ENCODE data around the gene NDN.
"Not testable (repeated sequence)": the region's sequence is repeated elsewhere in the genome, so short reads cannot be mapped to it uniquely, and the experiment has no call there.

Gene NDN, protein sequence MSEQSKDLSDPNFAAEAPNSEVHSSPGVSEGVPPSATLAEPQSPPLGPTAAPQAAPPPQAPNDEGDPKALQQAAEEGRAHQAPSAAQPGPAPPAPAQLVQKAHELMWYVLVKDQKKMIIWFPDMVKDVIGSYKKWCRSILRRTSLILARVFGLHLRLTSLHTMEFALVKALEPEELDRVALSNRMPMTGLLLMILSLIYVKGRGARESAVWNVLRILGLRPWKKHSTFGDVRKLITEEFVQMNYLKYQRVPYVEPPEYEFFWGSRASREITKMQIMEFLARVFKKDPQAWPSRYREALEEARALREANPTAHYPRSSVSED

DNA sequence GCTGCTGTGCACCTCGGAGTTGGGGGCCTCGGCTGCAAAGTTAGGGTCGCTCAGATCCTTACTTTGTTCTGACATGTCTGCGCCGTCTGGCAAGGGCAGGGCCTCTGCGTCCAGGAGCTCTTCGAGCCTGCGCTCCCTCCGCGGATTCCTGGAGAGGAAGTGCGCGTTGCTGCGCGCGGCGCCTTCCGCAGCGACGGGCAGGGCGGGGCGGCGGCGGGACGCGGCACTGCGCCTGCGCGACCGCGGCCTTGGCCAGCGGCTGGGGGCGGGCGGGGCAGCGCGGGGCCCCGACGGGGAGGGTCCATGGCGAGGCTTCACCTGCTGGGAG is at the start of gene NDN:
NDN (minus strand) TSS at position 163 of the 328 bp plus-strand sequence; CDS start at position 75, 88 bp downstream.
- peak; percentile 12 for DNase-seq (ENCODE audit: low read depth, low spot score)

DNA sequence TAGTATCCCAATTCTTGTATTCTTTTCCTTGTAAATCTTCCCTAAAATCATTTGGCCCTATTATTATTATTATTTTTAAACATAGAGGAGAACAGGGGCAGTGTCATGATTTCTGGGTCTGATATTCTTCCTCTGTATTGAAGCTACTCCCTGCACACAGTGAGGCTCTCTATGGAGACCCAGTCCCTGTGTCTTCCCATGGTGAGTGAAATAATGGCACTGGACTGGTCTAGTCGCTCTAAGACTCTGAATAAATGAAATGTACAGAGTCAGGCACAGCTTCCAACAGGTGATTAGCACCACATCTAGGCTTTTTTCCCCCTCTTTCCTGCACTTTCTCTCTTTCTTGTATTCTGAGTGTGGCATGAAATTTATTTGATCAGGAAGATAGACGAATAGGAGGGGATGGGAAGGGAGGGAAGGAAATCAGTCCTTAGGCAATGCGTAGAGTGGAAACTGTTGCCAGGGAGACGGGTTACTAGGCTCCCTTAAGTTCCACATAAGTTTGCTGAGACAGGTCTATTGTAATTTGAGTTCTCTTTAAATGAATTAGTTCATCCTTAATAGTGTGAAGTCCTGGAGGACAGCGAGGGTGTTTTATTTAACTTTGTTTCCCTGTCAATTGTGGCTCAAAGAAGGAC is 49.0 kb upstream of the NDN start:
- no peak for DNase-seq (ENCODE audit: low read depth, low spot score)

- no peak for DNase-seq (ENCODE audit: low read depth, low spot score)
Observed at GRCh38 chr15:23734862-23735261, 47.8 kb upstream of the NDN start.

GRCh38 chr15:23713874-23714656 is 27.0 kb upstream of the NDN start:
- not testable (repeated sequence) for DNase-seq (ENCODE audit: low read depth, low spot score)

GRCh38 chr15:23708332-23708731 is 21.2 kb upstream of the NDN start:
- DNase-seq (ENCODE audit: low read depth, low spot score): no peak

DNA sequence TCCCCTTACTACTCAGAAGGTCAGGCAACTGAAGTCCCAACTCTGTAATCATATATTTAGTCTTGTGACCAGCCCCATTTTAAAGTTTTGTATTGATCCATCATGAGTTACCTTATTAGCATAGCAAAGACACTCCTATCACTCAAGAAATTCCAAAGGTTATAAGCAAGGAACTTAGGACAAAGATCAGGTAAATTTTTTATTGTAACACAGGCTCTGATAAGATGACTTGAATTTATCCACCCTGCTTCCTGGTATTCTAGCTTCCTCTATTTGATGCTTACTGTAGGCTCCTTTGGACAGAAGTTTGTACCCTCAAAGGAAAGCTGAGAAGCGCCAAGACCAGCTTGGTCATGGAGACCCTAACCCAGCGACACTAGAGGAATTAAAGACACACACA is 8.2 kb upstream of the NDN start:
- no peak for DNase-seq (ENCODE audit: low read depth, low spot score)

DNA sequence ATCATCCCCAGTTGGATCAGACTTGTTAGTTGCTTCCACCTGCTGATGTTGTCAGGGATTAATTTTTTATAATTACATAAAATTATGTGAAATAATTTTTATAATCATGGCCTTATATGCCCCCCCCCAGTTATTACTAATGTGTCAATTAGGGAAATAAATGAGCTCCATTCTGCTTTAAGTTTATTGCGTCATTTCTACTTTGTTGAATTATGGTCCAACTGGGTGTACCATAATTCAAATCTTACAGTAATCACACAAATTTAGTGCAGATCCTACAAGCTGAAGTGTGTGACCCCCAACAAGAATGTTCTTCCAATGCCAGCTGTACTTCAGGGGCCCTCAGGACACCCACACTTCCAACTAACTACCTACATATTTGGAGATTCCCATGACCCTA is 7.5 kb upstream of the NDN start:
- no peak for DNase-seq (ENCODE audit: low read depth, low spot score)

DNA sequence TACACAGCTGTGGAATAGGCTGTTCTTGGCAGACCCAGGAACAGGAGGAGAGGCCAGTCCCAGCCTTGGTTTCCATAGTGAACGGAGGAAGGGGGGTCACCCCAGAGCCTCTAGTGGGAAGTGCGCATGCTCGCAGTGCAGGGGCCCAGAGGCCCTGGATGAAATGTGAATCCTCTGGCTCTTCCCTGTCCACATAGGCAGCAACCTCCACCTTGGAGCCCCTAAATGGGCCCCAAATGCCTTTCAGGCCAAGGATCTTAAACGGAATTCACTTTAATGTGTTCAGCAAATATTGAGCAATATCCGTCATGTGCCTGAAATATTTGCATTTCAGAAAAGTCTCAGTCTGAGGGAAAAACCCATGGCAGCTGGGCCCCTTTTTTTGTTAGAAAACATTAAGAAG is 3.3 kb upstream of the NDN start:
- DNase-seq (ENCODE audit: low read depth, low spot score): peak; percentile 7

- DNase-seq (ENCODE audit: low read depth, low spot score): no peak
Observed at GRCh38 chr15:23690015-23690414, 2.9 kb upstream of the NDN start.

DNA sequence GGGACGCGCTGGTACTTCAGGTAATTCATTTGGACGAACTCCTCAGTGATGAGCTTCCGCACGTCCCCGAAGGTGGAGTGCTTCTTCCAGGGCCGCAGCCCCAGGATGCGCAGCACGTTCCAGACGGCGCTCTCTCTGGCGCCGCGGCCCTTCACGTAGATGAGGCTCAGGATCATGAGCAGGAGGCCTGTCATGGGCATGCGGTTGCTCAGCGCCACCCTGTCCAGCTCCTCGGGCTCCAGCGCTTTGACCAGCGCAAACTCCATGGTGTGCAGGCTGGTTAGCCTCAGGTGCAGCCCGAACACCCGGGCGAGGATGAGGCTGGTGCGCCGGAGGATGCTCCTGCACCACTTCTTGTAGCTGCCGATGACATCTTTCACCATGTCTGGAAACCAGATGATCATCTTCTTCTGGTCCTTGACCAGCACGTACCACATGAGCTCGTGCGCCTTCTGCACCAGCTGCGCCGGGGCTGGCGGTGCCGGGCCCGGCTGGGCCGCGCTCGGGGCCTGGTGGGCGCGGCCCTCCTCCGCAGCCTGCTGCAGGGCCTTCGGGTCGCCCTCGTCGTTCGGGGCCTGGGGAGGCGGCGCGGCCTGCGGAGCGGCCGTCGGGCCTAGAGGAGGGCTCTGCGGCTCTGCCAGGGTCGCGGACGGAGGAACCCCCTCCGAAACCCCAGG is 501 bp downstream of the NDN start:
- DNase-seq (ENCODE audit: low read depth, low spot score): no peak

DNA sequence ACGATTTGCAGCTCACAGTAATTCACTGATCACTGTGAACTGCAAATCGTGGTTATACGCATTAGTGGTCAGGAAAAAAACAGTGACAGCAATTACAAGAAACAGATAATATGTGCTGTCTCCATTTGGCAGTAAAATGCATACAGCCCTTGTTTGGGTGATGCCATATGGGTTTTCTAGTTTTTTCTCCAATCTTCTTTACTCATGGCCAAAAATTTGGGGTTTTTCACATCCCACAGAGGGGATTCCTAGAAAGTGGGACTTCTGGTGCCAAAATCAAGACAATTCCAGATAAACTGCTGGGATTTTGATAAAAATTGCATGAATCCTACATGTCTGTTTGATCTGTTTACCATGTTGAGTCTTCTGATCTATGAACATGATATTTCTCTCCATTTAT is 15.6 kb downstream of the NDN start:
- DNase-seq (ENCODE audit: low read depth, low spot score): no peak

GRCh38 chr15:23670970-23671369 is 16.1 kb downstream of the NDN start:
- no peak for DNase-seq (ENCODE audit: low read depth, low spot score)

- DNase-seq (ENCODE audit: low read depth, low spot score): no peak
Observed at GRCh38 chr15:23663232-23663631, 23.9 kb downstream of the NDN start.

DNA sequence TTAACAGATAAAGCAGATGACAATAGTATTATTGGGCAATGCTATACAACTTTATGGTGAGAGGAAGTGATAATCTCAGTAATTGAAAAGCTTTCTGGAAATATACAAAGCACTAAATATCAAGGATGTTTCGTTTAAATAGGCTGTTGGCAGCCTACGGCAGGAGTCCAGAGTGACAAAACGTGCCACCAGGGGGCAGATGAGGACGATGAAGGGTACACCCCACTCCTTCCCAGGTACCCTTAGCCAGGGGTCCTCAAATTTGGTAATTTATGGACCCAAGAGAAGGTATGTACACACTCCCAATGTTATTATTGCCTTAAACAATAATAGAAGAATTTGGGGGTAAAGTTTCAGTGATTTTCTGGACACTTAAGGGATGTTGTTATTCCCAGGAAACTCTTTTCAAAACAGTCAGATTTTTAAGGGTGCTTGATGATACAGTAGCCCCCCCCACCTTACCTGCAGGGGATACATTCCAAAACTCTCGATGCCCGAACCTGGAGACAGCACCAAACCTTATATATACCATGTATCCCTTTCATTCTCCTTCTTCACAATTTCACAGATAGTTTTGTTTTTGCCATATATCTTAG is 38.1 kb downstream of the NDN start:
- DNase-seq (ENCODE audit: low read depth, low spot score): no peak

- DNase-seq (ENCODE audit: low read depth, low spot score): no peak
Observed at GRCh38 chr15:23647421-23648370, 39.4 kb downstream of the NDN start, which contains the start of gene MAGEL2. Gene MAGEL2, minus strand, starts transcription at chr15:23647867. Its CDS starts 125 bp downstream, at chr15:23647742.

- no peak for DNase-seq (ENCODE audit: low read depth, low spot score)
Observed at GRCh38 chr15:23647001-23647295, 40.2 kb downstream of the NDN start.

GRCh38 chr15:23646165-23647000 is 40.7 kb downstream of the NDN start:
- DNase-seq (ENCODE audit: low read depth, low spot score): no peak

GRCh38 chr15:23645371-23646164 is 41.5 kb downstream of the NDN start:
- DNase-seq (ENCODE audit: low read depth, low spot score): no peak

GRCh38 chr15:23644829-23645228 is 42.3 kb downstream of the NDN start:
- no peak for DNase-seq (ENCODE audit: low read depth, low spot score)
